Measurements from ENCODE around the gene TOR1AIP1. TPM values are rescaled to one million over a fixed set of nuclear protein-coding genes. Genes with fewer than 3 reads are reported as not detected.

The TOR1AIP1 gene
- polyA plus RNA-seq, 10 donors: 45.2 to 65.1 (median 52.2) TPM

Other genes with a start within 250 kb of the TOR1AIP1 start
- under 1 TPM in 9 of 10 donors, not detected in 1; 0.05 to 0.76 (median 0.26) TPM for gene FAM163A, start 139.0 kb upstream of the TOR1AIP1 start, polyA plus RNA-seq (ENCODE audit: insufficient read length in 10 of 10)
- 10 to 100 TPM; 23.6 to 38.8 (median 30.7) TPM for gene TOR1AIP2, start 4.5 kb upstream of the TOR1AIP1 start, polyA plus RNA-seq (ENCODE audit: insufficient read length in 10 of 10)
- 10 to 100 TPM; 23.1 to 39.9 (median 29.8) TPM for gene CEP350, start 72.5 kb downstream of the TOR1AIP1 start, polyA plus RNA-seq (ENCODE audit: insufficient read length in 10 of 10)

Measured in muscle of back (tissue), 10 donors.